ENCODE results near the gene TMEM128.

DNA sequence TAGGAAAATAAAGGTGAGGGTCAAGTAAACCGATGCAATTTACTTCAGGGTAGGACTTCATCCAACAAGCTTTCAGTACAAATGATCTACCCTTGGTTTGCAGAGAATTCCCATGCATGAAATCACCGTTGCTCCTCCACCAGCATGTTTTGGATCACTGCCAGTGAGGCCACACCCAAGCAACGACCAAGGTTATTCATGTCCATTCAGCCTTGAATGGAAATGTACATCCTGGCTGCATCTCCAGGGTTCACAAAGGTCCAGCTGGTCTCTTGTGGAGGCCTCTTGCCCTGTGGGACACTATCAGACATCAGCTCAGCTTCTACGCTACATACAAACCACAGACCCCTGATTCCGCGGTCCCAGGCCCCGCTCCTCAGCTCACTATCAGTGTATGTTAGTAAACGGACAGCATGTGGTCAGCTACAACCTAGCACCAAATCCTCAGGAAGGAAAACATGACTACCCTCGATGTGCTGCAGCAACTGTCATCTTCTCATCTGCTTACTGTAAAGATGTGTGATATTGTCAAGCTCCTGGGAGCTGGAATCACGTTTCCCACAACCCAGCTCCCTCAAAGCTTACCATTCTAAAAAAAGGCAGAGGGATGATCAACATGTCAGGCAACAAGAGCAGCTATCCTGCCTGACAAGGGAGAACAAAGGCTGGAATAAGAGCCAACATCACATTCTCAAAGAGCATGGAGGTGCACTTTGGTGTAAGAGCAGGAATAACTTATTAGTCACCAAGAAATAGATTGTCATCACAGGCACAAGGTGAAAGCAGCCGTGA is 37.0 kb upstream of the TMEM128 start:
- TF ChIP-seq, protein P1, sequence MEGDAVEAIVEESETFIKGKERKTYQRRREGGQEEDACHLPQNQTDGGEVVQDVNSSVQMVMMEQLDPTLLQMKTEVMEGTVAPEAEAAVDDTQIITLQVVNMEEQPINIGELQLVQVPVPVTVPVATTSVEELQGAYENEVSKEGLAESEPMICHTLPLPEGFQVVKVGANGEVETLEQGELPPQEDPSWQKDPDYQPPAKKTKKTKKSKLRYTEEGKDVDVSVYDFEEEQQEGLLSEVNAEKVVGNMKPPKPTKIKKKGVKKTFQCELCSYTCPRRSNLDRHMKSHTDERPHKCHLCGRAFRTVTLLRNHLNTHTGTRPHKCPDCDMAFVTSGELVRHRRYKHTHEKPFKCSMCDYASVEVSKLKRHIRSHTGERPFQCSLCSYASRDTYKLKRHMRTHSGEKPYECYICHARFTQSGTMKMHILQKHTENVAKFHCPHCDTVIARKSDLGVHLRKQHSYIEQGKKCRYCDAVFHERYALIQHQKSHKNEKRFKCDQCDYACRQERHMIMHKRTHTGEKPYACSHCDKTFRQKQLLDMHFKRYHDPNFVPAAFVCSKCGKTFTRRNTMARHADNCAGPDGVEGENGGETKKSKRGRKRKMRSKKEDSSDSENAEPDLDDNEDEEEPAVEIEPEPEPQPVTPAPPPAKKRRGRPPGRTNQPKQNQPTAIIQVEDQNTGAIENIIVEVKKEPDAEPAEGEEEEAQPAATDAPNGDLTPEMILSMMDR (IDR thresholded peaks at IDR 0.05): no peak
- TF ChIP-seq POLR2AphosphoS5 (IDR thresholded peaks at IDR 0.05) (no peak), POLR2A (IDR thresholded peaks at IDR 0.05) (no peak), EP300 (IDR thresholded peaks at IDR 0.05) (no peak)

Data from gastroesophageal sphincter (tissue), 3 donors.